ENCODE results near the gene COL28A1.
"Not testable (repeated sequence)": the region's sequence is repeated elsewhere in the genome, so short reads cannot be mapped to it uniquely, and the experiment has no call there.

Gene COL28A1

DNA sequence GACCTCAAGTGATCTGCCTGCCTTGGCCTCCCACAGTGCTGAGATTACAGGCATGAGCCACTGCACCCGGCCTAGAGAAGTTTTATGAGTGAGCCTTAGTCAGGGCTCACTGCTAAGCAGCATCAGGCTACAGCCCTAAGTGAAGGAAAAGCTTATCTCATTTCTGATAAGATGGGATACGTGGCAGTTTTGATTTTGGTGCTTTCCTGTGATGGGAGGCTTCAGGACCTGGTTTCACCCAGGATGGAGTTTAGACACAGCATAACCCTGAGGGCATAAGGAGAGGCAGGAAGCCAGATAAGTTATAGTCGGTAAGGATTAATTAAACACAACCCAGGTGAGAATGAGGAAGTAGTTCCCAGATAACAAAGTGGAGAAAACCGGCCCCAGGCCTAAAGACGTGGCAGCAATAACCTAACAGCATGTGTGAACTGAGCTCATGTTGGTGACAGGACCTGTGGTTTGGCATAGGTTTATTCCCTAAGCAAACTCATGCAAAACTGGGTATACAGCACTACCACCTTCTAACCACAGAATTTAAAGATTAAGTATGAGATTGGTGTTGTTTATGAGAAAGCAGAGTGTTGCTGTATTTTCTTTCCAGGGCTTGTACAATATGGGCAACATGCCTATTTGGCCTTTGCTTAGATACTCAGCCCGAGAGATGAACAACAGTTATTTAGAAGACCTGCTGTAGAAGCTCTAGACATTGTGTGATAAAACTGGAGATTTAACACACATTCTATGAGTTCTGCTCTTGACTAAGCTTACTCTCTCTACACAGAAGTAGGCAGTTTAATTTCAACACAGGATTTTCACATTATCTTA, 119.4 kb downstream of the COL28A1 start:
- no peak for DNase-seq (ENCODE audit: low read depth)

- no peak for DNase-seq (ENCODE audit: low read depth)
Observed at GRCh38 chr7:7414791-7415603, 120.7 kb downstream of the COL28A1 start.

DNA sequence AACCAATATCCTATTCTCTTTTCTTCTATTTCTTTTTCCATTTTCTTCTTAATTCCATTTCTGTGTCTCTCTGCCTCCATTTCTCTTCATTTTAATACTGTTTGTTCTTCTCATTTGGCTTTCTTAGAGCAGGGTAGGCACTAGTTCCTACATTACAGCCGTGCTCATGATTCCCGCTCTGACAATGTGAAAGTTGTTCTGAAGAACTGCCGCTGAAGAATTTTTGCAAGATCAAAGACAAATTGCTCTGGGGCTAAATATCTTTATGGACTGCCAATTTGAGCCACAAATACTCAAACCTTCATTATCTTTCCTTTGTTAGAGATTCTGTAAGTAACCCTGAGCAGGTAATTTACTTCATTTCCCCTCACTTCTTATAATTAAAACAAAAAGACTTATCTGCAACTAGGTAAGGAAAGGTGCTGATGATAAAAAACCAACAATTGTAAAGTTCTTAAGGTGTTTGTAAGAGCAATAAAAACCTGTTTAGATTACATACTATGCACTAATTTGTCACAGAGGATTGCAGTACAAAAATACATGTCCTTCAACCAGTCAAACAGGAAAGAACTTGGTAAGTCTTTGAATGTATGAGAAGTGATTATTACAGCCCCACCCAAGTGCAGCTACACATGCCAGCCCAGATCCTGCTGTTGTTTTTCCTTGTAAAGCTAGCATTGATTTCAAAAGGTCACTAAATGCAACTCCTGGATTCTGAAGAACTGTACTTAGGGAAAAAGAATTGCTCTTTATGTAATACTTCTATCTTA, 127.5 kb downstream of the COL28A1 start:
- no peak for DNase-seq (ENCODE audit: low read depth)

GRCh38 chr7:7405461-7405860, 130.2 kb downstream of the COL28A1 start:
- no peak for DNase-seq (ENCODE audit: low read depth)

- DNase-seq (ENCODE audit: low read depth) = no peak
Observed at GRCh38 chr7:7399707-7400106, 136.0 kb downstream of the COL28A1 start.

- DNase-seq (ENCODE audit: low read depth) = no peak
Observed at GRCh38 chr7:7395785-7396184, 139.9 kb downstream of the COL28A1 start.

DNA sequence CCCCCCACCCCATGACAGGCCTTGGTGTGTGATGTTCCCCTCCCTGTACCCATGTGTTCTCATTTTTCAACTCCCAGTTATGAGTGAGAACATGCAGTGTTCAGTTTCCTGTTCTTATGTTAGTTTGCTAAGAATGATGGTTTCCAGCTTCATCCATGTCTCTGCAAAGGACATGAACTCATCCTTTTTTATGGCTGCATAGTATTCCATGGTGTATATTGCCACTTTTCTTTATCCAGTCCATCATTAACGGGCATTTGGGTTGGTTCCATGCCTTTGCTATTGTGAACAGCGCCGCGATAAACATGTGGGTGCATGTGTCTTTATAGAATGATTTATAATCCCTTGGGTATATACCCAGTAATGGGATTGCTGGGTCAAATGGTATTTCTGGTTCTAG, 147.5 kb downstream of the COL28A1 start:
- not testable (repeated sequence) for DNase-seq (ENCODE audit: low read depth)

- no peak for DNase-seq (ENCODE audit: low read depth)
Observed at GRCh38 chr7:7385421-7385820, 150.3 kb downstream of the COL28A1 start.

GRCh38 chr7:7384228-7384627, 151.4 kb downstream of the COL28A1 start:
- no peak for DNase-seq (ENCODE audit: low read depth)

- DNase-seq (ENCODE audit: low read depth) = no peak
Observed at GRCh38 chr7:7375538-7375937, 160.1 kb downstream of the COL28A1 start.

DNA sequence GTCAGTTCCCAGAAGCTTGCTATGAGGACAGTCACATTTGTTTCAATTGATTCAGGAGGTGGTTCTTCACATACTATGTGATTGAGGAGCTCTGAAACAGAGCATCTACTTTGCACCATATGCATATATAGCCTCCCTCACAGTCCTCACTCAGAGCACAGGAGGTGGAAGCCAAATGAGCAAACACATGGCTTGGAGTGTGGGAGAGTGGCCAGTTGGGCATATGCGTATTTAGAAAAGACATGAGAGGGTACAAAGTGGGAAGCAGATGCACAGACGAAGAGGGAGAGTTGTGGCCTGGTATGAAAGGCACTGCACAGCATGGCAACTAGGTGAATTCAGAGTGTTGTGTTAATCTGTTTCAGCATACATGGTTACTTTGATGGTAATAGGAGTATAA, 165.6 kb downstream of the COL28A1 start:
- DNase-seq (ENCODE audit: low read depth) = no peak

- no peak for DNase-seq (ENCODE audit: low read depth)
Observed at GRCh38 chr7:7369134-7369533, 166.5 kb downstream of the COL28A1 start.

DNA sequence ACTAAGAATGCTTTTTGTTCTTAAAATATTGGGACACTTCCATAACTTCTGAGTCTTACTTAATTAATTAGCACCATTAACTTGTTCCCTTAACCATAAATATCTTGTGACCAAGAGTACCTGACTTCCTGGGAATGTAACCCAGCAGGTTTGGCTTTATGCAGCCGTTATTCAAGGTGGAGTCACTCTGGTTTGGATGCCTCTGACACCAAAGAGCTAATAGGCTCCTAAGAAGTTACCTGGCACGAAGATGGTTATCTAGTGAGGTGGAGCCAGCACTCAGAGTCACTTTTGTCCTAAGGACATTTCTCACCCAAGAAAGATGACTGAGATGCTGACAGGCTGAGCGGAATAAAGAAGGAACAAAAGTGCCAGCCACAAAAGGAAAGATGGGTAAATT, 181.0 kb downstream of the COL28A1 start:
- DNase-seq (ENCODE audit: low read depth) = no peak

- no peak for DNase-seq (ENCODE audit: low read depth)
Observed at GRCh38 chr7:7352845-7353244, 182.8 kb downstream of the COL28A1 start.

DNA sequence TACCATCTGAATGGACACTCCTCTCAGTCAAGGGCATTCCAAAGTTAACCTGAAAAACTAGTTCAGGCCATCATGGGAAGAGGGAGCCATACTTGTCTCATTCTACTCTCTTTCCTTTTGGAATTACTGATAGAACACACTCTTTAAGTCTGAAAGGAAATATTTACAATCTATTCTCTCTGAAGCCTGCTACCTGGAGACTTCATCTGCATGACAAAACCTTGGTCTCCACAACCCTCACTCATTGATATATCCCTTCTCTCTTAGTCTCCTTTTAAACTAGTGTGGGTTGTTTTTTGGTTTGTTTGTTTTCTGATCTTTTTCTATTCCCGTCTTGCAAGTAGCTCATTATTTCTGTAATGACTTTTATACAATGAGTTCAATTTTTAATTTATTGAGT, 183.8 kb downstream of the COL28A1 start:
- DNase-seq (ENCODE audit: low read depth) = no peak

DNA sequence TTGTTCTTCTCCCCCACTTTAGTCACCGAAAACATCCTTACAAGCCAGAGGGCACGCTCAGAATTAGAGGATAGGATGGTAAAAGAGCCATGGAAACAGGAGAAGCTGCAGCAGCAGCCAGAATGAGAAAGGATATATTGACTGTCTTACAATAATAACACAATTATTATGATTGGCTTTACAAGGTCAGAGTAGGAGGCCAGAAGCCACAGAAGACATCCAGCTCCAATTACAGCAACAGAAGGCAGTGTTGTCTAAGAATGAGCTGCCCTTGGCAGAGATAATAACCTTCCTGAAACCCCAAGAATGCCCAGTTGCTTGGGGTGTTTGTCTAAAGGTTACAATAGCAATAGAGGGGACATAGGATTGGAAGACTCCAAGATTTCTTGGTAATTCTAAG, 184.5 kb downstream of the COL28A1 start:
- no peak for DNase-seq (ENCODE audit: low read depth)

GRCh38 chr7:7349156-7349555, 186.5 kb downstream of the COL28A1 start:
- DNase-seq (ENCODE audit: low read depth) = no peak

DNA sequence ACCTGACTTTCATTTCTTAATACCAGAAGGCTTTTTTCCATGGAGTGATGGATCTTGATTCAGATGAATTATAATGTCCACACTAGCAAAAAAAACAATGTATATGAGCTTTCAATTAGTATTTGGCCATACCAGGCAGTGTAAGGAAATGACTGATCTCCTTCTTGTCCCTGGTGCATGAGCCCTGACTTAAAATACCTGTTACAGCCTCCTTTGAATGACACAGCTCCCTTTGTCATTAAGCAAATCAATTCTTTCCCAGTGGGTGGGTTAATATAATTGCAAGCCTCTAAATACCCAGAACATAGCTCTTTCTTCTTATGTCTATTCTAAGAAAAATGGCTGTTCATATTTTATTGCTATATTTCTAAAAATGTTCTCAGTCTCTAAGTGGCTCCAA, 188.6 kb downstream of the COL28A1 start:
- DNase-seq (ENCODE audit: low read depth) = no peak

DNA sequence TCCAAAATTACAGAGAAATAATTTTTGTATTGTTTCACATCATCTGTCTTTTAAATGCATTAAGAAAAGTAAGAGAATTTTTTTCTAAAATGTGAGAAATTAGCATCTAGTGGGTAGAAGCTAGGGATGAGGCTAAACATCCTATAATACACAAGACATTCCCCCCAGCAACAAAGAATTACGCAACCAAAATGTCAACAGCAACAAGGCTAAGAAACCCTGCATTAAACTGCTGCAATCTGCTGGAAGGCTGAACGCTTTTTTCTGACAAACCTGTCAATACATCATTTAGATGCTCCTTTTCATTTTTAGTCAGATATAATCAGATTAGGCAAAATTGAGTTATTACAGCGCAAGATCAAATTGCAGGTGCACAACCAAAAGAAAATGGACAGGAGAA, 191.1 kb downstream of the COL28A1 start:
- no peak for DNase-seq (ENCODE audit: low read depth)

- DNase-seq (ENCODE audit: low read depth) = no peak
Observed at GRCh38 chr7:7335909-7336308, 199.8 kb downstream of the COL28A1 start.

GRCh38 chr7:7335215-7335614, 200.5 kb downstream of the COL28A1 start:
- DNase-seq (ENCODE audit: low read depth) = no peak

DNA sequence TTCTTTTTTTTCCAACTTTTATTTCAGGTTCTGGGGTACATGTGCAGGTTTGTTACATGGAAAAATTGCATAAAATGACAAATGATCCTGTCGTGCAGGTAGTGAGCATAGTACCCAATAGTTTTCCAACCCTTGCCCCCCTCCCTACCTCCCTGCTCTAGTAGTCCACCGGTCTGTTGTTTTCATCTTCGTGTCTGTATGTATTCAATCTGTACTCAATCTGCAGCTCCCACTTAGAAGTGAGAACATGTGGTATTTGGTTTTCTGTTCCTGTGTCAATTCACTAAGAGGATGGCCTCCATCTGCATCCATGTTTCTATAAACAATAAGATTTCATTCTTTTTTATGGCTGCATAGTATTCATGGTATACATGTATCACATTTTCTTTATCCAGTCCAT, 202.1 kb downstream of the COL28A1 start:
- no peak for DNase-seq (ENCODE audit: low read depth)

GRCh38 chr7:7331523-7331922, 204.2 kb downstream of the COL28A1 start:
- no peak for DNase-seq (ENCODE audit: low read depth)

All from stimulated activated CD8-positive, alpha-beta memory T cell treated with anti-CD3 and anti-CD28 coated beads, Interleukin-15, amount 100 ng/mL, for 24 hours (primary cell).